Uterus (tissue), 2 donors: ENCODE measurements around the gene SLC35F1.

ENCODE experiments used
- CTCF ChIP-seq, 4 experiments: fragments of 200-600 bp in 2 of 4; fragments of 450-650 bp in 2 of 4; sonication (generic) in 2 of 4; IDR thresholded peaks; one replicate each; pipeline ENCODE4 v1.5.1; 2016 to 2019; ENCODE audit warnings: antibody characterized with exemption in 4 of 4, mild to moderate bottlenecking in 2 of 4, moderate library complexity in 1 of 4
- POLR2A ChIP-seq, 2 donors: fragments of 450-650 bp; IDR thresholded peaks; one replicate each; pipeline ENCODE4 v1.6.1; 2016; ENCODE audit warnings: antibody characterized with exemption in 2 of 2, mild to moderate bottlenecking in 1 of 2, moderate library complexity in 1 of 2

- TF ChIP-seq CTCF (IDR thresholded peaks at IDR 0.05) (no peak), POLR2A (IDR thresholded peaks at IDR 0.05) (no peak)
Observed at GRCh38 chr6:118200160-118200559, 293.1 kb downstream of the SLC35F1 start.
